NCI-H345 treated with DMSO at 0.1 percent for 48 hours (cell line): ENCODE results near the gene LPAR1.
"Not testable (repeated sequence)": the region's sequence is repeated elsewhere in the genome, so short reads cannot be mapped to it uniquely, and the experiment has no call there.

Experiments used
- DNase-seq: peaks from one replicate; lab custom pipeline; 2025; ENCODE audit not compliant: unreplicated experiment; lab: John Stamatoyannopoulos, UW

The LPAR1 gene

DNA sequence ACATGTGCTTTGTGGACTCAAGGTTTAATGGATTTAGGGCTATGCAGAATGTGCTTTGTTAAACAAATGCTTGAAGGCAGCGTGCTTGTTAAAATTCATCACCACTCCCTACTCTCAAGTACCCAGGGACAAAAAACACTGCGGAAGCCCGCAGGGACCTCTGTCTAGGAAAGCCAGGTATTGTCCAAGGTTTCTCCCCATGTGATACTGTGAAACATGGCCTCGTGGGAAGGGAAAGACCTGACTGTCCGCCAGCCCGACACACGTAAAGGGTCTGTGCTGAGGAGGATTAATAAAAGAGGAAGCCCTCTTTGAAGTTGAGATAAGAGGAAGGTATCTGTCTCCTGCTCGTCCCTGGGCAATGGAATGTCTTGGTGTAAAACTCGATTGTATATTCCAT is 211.9 kb downstream of the LPAR1 start:
- DNase-seq, result not testable (repeated sequence)

DNA sequence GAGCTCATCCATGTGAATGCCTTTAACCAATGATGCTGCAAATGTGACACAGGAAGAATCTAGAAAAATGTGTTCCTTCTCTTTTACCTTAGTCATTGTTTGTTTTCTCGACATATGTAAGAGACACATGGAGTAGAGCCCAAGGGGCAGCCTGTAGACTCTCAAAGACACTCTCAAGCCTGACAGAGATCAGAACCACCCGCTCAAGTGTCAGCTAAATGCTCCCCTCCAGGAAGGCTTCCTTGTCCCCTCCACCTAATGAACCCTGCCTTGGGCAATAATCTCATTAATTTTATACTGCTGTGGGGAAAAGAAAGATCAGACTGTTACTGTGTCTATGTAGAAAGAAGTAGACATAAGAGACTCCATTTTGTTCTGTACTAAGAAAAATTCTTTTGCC is 212.3 kb downstream of the LPAR1 start:
- no peak for DNase-seq

DNA sequence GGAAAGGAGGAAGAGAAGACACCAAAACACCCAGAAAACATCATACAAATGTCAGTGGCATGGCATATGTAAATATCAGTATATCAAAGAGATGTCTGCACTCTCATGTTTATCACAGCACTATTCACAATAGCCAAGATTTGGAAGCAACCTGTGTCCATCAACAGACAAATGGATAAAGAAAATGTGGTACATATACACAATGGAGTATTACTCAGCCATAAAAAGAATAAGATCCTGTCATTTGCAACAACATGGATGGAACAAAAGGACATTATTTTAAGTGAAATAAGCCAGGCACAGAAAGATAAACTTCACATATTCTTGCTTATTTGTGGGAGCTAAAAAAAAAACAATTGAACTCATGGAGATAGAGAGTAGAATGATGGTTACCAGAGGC is 213.1 kb downstream of the LPAR1 start:
- not testable (repeated sequence) for DNase-seq
